ENCODE measurements around the gene ISLR.
A peak's percentile ranks its signal among the peaks of the same experiment; 100 is the strongest.

The ISLR gene

GRCh38 chr15:74178326-74179100 lies 5.0 kb downstream of the ISLR start:
- no peak for DNase-seq (ENCODE audit: low read depth)
- TF ChIP-seq CTCF (conservative IDR thresholded peaks at IDR 0.05; ENCODE audit: control insufficient read depth, insufficient read depth, low read depth, low read length) = no peak
- H3K4me3 ChIP-seq (ENCODE audit: control insufficient read depth, low read depth, low read length) = no peak overlapping the region

- no peak overlapping the region for H3K4me3 ChIP-seq (ENCODE audit: control insufficient read depth, low read depth, low read length)
- peak; percentile 89 for DNase-seq (ENCODE audit: low read depth)
- TF ChIP-seq CTCF (conservative IDR thresholded peaks at IDR 0.05; ENCODE audit: control insufficient read depth, insufficient read depth, low read depth, low read length) = no peak
Measured at GRCh38 chr15:74179101-74179841, 5.8 kb downstream of the ISLR start.

GRCh38 chr15:74179983-74180880 lies 6.7 kb downstream of the ISLR start:
- no peak overlapping the region for H3K4me3 ChIP-seq (ENCODE audit: control insufficient read depth, low read depth, low read length)
- TF ChIP-seq CTCF (conservative IDR thresholded peaks at IDR 0.05; ENCODE audit: control insufficient read depth, insufficient read depth, low read depth, low read length) = peak; percentile 17
- peak; percentile 72 for DNase-seq (ENCODE audit: low read depth)

GRCh38 chr15:74180881-74181602 lies 7.5 kb downstream of the ISLR start:
- TF ChIP-seq CTCF (conservative IDR thresholded peaks at IDR 0.05; ENCODE audit: control insufficient read depth, insufficient read depth, low read depth, low read length) = no peak
- H3K4me3 ChIP-seq (ENCODE audit: control insufficient read depth, low read depth, low read length) = no peak overlapping the region
- DNase-seq (ENCODE audit: low read depth) = no peak

- TF ChIP-seq CTCF (conservative IDR thresholded peaks at IDR 0.05; ENCODE audit: control insufficient read depth, insufficient read depth, low read depth, low read length) = no peak
Measured at GRCh38 chr15:74182131-74182530, 8.6 kb downstream of the ISLR start.

GRCh38 chr15:74184582-74185091 lies 11.1 kb downstream of the ISLR start:
- no peak overlapping the region for H3K4me3 ChIP-seq (ENCODE audit: control insufficient read depth, low read depth, low read length)
- no peak for DNase-seq (ENCODE audit: low read depth)
- no peak for TF ChIP-seq CTCF (conservative IDR thresholded peaks at IDR 0.05; ENCODE audit: control insufficient read depth, insufficient read depth, low read depth, low read length)

More at GRCh38 chr15:74182131-74182530, 8.6 kb downstream of the ISLR start:
- no peak overlapping the region for H3K4me3 ChIP-seq (ENCODE audit: control insufficient read depth, low read depth, low read length)
- no peak for DNase-seq (ENCODE audit: low read depth)

Measured in fibroblast of mammary gland (primary cell).